Measurements from ENCODE around the gene PANK4. TPM values are rescaled to one million over a fixed set of nuclear protein-coding genes. Genes with fewer than 3 reads are reported as not detected.
A peak's percentile ranks its signal among the peaks of the same experiment; 100 is the strongest.

PANK4 gene
- total RNA-seq, 6 experiments from 2014 or later, result 9.6 to 18.9 (median 13.4) TPM

GRCh38 chr1:2523891-2524609, 2.3 kb downstream of the PANK4 start:
- H3K9me3 ChIP-seq, result no peaks in the 10 kb centered on the region
- no peaks in the 10 kb centered on the region for H3K27me3 ChIP-seq
- H3K4me1 ChIP-seq, result peaks cover 0 to 66% (median 35%) of the 10 kb centered on the region in 4 donors
- intact Hi-C loops (cut with DNase I), result no loop called here
- H3K36me3 ChIP-seq, result peaks cover under 1 to 25% (median 10%) of the 10 kb centered on the region in 4 donors
- WGBS (ENCODE audit: insufficient coverage, low coverage, low lambda C conversion rate, missing lambda C conversion rate), result 64% methylated on average over 6 of the region's 10 CpGs
- H3K27ac ChIP-seq, result peak overlapping the region in 2 of 3 donors; percentile 32 to 56
- TF ChIP-seq POLR2A (IDR thresholded peaks at IDR 0.05), result no peak
- TF ChIP-seq CTCF (IDR thresholded peaks at IDR 0.05), result no peak
- H3K4me3 ChIP-seq, result no peak overlapping the region
- ATAC-seq (no peak), DNase-seq (no peak)

GRCh38 chr1:2523191-2523890, 3.1 kb downstream of the PANK4 start:
- no peak overlapping the region for H3K4me3 ChIP-seq
- H3K36me3 ChIP-seq, result peaks cover 2 to 32% (median 15%) of the 10 kb centered on the region in 4 donors
- 19% methylated on average over 10 of the region's 32 CpGs for WGBS (ENCODE audit: insufficient coverage, low coverage, low lambda C conversion rate, missing lambda C conversion rate)
- intact Hi-C loops (cut with DNase I), result no loop called here
- H3K9me3 ChIP-seq, result no peaks in the 10 kb centered on the region
- H3K4me1 ChIP-seq, result peaks cover 0 to 59% (median 32%) of the 10 kb centered on the region in 4 donors
- DNase-seq (no peak), ATAC-seq (peak in 1 of 4 donors; percentile 5)
- peak overlapping the region in 2 of 3 donors; percentile 54 to 56 for H3K27ac ChIP-seq
- H3K27me3 ChIP-seq, result no peaks in the 10 kb centered on the region
- TF ChIP-seq POLR2A (IDR thresholded peaks at IDR 0.05), result no peak
- TF ChIP-seq CTCF (IDR thresholded peaks at IDR 0.05), result no peak

DNA sequence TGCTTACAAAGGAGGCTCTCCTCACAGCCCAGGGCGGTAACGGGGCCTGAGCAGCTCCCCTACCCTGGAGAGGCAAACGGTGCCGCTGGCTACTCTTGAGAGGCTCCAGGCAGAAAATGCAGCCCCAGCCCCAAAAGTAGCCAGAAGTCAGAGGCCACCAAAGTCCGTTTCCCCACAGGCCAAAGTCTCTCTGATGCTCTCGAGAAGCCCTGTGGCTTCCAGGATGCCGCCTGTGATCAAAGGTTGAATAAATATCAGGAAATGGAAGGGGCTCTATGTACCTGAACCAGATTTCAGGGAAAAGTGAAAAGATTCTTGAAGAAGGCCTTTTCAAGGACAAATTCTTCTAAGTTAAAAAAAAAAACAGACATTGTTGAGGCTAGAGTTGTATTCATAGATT, 4.2 kb downstream of the PANK4 start:
- no peaks in the 10 kb centered on the region for H3K9me3 ChIP-seq
- peaks cover 6 to 43% (median 22%) of the 10 kb centered on the region in 4 donors for H3K36me3 ChIP-seq
- DNase-seq (no peak), ATAC-seq (peak in 3 of 4 donors; percentile 3 to 9 (median 4))
- 40% methylated on average over 5 of the region's 7 CpGs for WGBS (ENCODE audit: insufficient coverage, low coverage, low lambda C conversion rate, missing lambda C conversion rate)
- H3K4me3 ChIP-seq, result no peak overlapping the region
- TF ChIP-seq POLR2A (IDR thresholded peaks at IDR 0.05) (no peak), CTCF (IDR thresholded peaks at IDR 0.05) (no peak)
- H3K4me1 ChIP-seq, result peaks cover 0 to 48% (median 27%) of the 10 kb centered on the region in 4 donors
- peak overlapping the region in 1 of 3 donors; percentile 56 for H3K27ac ChIP-seq
- intact Hi-C loops (cut with DNase I), result no loop called here
- no peaks in the 10 kb centered on the region for H3K27me3 ChIP-seq

DNA sequence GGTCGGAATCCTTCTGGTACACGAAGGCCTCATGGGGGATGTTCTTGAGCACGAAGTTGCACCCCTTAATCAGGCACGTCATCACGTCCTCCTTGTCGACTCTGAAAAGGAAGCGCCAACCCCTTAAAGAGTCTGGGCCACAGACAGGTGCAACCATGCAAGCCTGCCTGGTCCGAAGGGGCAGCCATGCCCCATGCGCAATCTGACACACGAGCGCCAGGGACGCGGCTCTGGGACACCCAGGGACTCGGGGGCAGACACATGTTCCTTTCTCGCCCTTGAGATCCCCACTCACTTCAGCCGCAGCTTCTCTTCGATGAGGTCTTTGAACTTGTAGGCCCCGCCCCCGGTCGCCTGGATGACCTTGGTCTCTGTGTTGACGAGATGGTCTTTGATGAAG, 5.6 kb downstream of the PANK4 start:
- TF ChIP-seq POLR2A (IDR thresholded peaks at IDR 0.05) (no peak), CTCF (IDR thresholded peaks at IDR 0.05) (no peak)
- DNase-seq, result no peak

More for the DNA sequence above, 5.6 kb downstream of the PANK4 start:
- Histone ChIP-seq H3K9me3 (no peaks in the 10 kb centered on the region), H3K27ac (no peak overlapping the region), H3K4me1 (peaks cover 0 to 41% (median 23%) of the 10 kb centered on the region in 4 donors), H3K27me3 (no peaks in the 10 kb centered on the region), H3K36me3 (peaks cover 6 to 54% (median 25%) of the 10 kb centered on the region in 4 donors), H3K4me3 (no peak overlapping the region)
- intact Hi-C loops (cut with DNase I), result no loop called here
- WGBS (ENCODE audit: insufficient coverage, low coverage, low lambda C conversion rate, missing lambda C conversion rate), result 93% methylated on average over 6 of the region's 21 CpGs
- ATAC-seq, result no peak
